Measurements from ENCODE around the gene PRR33.

Gene PRR33

DNA sequence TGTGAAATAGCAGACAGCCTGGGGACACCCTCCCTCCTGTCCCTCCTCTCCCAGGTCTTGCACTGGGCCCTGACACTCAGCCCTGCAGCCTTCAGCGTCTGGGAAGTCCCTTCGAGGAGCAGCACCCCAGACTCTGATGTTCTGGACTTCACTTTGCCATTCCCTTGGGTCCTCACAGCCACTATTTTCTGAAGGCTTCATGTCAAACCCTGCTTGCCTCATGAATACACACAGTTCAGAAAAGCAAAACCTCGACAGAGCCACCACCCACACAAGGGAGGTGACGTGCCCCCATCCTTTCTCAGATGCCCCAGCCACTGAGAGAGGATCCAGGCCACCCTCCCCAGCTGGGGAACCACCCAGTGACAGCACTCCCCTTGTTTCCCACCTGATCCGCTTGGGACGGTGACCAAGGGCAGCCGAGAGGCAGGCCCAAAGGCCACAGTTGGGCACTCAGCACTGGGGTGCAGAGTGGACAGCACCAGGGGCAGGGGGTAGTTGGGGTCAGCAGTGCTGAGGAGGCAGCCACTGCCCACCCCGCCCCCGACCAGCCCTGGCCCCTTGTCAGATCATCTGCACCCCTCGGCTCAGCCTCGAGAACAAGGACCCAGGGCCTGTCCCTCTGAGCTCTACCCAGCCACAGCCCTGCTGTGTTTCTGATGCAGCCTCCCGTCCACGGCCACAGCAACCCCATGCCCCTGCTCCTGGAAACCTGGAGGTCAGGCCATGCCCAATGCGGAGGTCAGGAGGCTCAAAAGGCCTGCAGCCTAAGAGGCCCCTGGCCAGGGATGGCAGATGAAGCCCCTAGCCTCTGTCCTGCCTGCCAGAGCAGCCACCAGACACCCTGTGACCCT, 24.7 kb upstream of the PRR33 start:
- no peak for DNase-seq

DNA sequence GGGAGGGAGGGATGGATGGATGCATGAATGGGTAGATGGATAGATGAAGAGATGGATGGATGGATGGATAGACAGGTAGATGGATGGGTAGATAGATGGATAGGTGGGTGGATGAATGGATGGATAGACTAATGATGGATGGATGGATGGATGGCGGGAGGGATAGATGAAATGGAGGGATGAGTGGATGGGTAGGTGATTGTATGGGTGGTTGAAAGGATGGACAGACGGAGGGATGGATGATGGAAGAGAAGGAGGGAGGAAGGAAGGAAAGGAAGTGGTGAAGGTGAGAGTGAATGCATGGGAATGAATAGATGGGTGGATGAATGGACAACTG, 24.1 kb upstream of the PRR33 start:
- no peak for DNase-seq

DNA sequence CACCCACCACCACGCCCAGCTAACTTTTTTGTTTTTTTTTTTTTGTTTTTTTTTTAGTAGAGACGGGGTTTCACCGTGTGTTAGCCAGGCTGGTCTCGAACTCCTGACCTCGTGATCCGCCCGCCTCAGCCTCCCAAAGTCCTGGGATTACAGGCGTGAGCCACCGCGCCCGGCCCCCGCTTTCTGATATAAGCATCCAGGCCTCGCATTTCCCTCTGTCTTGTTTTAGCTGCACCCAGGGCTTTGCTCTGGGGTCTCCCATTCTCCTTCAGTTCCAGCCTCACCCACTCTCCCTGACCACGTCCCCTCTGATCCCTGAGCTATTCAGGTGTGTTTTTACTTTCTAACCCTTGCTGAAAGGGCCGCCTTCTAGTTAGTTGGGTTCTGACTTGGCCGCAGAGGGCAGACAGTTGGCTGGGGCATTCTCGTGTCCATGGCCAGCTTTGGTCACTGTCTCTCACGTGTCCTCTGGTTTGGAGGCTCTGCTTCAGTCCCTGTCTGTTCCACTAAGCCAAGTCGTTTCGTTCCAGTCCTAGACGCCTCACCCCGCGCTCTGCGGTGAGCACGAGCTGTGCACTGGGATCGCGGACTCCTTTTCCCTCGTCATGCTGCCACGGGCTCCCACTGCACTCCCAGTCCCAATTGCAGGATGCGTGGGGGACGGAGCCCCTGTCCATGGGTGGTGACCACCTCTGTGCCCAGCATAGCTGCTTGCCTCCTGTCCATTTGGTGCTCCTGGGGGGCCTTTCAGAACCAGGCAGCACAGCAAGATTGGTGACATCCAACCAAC, 21.8 kb upstream of the PRR33 start:
- DNase-seq = no peak

DNA sequence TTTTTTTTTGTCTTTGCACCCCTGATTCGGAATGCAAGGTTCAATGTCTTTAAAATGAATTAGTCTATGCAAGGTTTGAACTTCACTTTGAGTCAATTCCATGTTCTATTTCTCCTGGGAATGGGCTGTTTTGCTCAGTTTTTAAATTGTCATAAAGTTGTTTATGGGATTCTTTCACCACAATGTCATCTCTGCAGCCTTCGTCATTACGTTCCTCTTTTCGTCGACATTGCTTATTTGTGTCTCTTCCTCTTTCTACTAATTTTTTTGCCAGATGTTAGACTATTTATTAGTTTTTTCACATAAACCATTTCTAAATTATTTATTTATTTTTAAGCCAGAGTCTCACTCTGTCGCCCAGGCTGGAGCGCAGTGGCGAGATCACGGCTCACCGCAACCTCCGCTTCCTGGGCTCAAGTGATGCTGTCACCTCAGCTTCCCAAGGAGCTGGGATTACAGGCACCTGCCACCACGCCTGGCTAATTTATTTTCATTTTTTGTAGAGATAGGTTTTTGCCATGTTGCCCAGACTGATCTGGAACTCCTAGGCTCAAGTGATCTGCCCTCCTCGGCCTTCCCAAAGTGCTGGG, 20.7 kb upstream of the PRR33 start:
- no peak for DNase-seq

DNA sequence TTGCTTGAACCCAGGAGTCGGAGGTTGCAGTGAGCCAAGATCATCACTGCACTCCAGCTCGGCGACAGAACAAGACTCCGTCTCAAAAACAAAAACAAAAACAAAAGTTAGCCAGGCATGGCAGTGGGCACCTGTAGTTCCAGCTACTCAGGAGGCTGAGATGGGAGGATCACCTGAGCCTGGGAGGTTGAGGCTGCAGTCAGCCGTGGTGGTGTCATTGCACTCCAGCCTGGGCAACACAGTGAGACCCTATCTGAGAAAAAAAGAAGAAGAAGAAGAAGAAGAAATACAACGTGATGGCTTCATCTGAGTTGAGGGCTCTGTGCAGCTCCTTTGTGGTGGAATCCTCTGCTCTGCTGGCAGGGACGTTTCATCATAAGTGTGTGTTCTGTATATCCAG, 17.8 kb upstream of the PRR33 start:
- DNase-seq = no peak

DNA sequence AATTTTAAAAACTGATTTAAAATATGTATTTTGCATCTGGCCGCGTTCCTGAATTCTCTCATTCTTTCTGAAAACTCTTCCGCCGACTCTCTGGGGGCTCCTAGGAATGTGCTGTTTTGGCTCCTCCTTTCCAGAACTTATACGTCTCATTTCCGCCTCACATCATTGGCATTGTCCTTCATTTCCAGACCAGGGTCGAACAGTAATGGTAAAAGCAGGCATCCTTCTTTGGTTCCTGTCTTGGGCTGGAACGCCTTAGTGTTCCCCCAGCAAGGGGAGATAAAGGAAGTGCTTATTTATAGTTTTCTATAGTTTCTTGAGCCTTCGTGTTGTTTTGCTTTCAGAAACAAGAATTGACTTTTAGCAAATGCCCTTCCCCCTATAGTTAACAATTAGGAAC, 16.9 kb upstream of the PRR33 start:
- DNase-seq = no peak

DNA sequence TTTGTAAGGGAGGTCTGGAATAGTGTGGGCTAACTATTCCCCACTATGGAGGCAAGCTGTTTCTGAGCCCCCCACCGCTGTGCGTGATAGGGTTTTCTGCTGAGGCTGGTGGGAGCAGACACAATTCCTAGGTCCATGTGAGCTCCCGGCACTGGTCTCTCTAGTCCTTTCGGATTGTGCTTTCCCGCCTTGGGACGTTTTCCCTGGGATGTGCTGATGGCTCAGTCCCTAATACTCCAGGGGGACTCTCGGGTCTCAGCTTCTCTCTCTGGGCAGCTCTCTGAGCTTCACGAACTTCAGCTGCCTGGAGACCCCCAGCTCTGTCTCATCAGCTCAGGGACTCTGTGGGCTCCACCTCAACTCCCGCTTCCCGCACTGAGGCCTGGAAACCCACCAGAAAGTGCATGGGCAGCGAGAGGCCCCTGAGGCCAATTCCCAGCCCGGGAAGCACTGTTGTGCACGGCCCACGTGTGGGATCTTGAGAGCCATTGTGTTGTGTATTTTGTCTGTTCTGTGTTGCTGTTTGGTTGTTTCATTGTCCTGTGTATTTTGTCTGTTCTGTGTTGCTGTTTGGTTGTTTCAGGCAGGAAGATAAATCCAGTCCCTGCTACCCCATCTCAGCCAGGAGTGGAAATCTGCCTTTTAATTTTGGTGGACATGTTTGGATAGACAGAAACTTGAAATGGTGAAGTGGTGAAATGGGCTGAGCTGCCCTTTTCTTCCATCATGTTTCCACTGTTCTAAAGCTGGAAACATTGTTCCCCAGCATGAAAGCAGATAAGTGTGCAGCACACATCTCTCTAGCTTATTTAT, 15.1 kb upstream of the PRR33 start:
- no peak for DNase-seq

DNA sequence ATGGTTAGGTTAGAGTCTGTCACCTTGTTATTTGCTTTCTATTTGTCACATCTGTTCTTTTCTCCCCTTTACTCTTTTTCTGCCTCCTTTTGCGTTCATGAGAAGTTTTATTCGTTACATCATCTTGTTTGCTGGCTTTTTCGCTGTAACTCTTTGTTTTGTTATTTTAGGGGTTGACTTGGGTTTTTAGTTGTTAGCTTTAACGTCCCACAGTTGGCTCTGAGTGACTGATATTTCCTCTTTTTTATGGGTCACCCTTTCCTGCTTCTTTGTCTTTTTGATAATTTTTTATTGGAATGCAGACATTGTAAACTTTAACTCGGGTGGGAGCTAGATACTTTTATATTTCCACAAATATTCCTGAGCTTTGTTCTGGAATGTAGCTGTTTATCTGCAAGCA, 14.5 kb upstream of the PRR33 start:
- no peak for DNase-seq

DNA sequence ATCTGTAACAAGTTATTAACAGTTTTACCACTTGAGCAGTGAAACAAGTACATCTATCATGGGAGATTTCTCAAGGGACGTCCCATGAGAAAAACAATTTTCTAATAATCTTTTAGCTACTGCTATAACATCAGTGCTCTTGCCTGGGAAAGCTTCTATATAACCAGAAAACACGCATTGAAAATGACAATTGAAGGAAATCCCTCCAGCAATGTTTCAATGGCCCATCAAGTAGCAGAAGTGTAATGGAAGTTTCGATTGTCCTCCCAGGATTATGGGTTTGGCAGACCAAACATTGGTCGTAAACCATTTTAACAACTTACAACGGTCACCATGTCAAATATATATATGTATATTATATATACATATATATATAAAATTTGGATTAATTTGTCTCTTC, 8.0 kb upstream of the PRR33 start:
- no peak for DNase-seq

DNA sequence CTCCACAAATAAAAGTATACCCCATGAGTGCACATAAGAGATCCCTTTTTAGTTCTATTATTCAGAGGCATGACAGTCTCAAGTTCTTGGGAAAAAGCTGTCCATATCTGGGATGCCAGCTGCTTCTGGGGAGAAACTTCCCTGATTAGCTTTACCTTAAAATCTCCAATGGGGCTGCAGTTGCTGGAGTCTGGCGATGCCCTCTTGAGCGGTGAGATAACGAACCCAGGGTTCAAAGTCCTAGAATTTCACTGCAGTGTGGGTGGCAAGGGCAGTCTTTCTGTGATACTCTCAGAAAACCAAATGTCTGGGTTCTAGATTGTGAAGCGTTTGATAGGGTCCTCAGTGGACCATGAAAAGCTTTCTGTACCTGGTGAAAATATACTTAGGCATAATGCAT, 7.4 kb upstream of the PRR33 start:
- DNase-seq = no peak

DNA sequence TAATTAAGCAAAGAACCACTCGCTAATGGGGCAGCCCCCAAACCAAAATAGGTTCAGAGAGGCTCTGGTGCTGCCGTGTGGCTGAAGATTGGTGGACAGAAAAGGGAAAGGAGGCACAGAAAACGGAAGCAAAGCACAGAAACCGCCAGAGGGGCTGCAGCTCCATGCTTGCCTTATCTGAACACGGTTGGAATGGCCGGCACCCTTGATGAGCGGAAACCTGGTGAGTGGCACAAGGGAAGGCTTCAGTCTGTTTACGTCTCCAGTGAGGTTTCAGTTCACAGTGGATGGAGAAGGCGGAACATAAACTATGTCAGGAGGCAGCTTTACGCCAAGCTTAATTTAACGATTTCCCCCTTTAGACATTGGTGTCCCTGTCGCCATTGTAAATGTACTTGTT, 5.2 kb upstream of the PRR33 start:
- no peak for DNase-seq

DNA sequence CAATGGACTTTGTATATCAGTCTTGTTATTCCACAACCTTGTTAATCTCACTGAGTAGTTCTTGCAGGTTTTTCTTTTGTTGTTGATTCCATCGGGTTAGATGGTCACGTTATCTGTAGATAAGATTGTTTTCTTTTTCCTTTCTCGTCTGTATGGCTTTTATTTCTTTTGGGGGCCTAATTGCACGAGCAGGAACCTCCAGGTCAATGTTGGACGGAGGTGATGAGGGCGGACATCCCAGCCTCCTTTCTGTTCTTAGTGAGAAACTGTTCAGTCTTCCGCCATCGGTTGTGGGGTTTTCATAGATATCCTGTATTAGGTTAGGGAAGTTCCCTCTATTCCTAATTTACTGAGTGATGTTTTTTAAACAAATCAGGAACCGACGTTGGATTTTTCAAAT, 4.8 kb upstream of the PRR33 start:
- DNase-seq = no peak

DNA sequence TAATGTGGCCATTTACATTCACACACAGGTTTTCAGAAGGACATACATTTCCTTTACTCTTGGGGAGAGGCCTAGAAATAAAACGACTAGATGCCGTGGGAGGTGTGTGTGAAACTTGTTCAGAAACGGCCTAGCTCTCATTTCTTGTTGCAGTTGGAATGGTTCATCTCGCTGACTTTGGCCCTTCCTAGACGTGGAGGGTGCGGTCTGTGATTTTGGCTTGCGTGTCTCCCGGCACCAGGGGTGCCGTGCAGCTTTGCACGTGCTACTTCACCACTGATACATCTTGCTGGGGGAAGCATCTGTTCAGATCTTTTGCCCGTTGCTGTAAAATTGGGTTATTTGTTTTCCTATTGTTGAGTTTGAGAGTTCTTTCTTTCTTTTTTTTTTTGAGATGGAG, 3.1 kb upstream of the PRR33 start:
- DNase-seq = no peak

DNA sequence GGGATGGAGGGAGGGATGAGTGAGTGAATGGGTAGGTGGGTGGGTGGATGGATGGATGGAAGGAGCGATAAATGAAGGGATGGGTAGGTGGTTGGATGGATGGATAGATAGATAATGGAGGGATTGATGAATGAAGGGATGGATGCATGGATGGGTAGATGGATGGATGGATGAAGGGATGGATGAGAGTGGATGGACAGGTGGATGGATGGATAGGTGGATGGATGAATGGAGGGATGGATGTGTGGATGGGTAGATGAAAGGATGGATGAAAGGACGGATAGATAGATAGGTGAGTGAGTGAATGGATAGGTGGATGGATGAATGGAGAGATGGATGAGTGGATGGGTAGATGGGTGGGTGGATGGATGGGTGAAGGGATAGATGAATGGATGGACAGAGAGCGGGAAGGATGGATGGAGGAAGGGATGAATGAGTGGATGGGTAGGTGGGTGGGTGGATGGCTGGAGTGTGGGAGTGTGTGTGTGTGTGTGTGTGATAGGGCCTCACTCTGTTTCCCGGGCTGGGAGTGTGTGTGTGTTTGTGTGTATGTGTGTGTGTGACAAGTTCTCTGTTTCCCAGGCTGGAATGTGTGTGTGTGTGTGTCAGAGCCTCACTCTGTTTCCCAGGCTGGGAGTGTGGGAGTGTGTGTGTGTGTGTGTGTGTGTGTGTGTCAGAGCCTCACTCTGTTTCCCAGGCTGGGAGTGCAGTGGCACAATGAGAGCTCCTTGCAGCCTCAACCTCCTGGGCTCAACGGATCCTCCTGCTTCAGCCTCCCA, 2.1 kb upstream of the PRR33 start:
- no peak for DNase-seq

DNA sequence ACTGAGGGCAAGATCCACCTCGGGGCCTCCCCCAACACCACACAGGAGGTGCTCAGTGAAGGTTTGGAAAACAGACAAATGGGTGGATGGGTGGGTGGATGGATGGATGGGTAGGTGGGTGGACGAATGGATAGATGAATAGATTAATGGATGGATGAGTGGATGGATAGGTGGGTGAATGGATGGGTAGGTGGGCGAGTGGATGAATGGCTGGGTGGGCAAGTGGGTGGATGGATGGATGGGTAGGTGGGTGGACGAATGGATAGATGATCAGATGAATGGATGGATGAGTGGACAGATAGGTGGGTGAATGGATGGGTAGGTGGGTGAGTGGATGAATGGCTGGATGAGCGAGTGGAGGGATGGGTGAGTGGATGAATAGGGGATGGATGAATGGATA, 863 bp upstream of the PRR33 start:
- DNase-seq = no peak

DNA sequence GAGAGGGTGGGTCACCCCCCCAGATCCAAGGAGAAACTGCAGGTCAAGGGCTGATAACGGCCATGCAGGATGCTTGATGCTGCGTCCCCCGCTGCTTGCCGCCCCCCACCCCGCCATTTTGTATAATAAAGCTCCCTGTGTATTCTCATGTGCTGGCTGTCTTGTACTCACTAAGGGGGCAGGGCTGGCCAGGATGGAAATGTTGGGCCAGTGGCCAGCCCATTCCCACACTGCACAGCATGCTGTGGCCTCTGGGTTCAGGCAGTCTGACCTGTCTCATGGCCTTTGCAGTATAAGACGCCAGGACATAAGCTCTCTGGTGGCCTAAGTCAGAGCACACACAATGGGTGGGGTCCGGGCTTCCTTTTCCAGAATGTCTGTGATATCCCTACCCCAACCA, 421 bp upstream of the PRR33 start:
- DNase-seq = no peak

DNA sequence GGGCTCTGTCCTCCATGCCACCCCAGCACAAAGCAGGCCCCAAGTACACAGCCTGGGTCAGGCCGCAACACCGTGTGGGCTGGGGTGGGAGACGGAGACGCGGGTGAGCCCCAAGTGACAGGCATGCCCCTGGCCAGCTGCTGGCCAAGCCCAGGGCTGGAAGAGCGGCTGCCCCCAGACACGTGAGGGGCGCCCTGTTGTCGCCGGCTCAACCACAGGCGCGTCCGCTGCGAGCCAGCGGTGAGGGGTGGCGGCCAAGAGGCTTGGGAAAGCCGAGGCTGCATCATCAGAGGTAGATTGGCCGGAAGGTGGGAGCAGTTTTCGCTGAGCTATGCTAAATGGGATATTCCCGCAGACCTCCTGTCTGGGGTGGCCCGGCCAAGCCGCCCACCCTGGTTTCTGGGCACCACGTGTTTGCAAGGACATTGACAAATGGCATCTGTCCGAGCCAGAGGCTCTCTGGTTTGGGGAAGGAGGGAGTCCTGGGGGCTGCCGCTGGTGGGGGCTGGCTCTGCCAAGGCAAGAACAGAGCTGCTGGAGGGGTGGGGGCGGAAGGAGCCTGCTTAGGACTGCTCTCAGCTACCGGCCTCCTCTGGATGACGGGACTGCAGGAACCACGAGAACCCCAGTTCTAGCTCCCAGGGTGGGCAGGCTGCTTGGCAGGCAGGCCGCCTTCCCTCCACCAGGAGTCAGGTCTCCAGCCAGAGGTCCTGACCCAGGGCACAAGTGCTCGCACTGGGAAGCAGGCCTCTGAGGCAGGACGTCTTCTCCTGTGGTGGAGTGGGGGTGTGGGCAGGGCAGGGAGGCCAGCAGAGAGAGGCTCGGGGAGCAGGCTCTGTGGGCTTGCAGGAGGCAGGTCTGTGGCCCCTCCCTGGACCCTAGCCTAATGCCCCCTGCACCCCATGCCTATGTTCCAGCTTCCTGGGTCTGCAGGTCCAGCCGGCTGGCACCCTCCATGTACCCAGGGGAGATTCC, 552 bp downstream of the PRR33 start:
- no peak for DNase-seq

DNA sequence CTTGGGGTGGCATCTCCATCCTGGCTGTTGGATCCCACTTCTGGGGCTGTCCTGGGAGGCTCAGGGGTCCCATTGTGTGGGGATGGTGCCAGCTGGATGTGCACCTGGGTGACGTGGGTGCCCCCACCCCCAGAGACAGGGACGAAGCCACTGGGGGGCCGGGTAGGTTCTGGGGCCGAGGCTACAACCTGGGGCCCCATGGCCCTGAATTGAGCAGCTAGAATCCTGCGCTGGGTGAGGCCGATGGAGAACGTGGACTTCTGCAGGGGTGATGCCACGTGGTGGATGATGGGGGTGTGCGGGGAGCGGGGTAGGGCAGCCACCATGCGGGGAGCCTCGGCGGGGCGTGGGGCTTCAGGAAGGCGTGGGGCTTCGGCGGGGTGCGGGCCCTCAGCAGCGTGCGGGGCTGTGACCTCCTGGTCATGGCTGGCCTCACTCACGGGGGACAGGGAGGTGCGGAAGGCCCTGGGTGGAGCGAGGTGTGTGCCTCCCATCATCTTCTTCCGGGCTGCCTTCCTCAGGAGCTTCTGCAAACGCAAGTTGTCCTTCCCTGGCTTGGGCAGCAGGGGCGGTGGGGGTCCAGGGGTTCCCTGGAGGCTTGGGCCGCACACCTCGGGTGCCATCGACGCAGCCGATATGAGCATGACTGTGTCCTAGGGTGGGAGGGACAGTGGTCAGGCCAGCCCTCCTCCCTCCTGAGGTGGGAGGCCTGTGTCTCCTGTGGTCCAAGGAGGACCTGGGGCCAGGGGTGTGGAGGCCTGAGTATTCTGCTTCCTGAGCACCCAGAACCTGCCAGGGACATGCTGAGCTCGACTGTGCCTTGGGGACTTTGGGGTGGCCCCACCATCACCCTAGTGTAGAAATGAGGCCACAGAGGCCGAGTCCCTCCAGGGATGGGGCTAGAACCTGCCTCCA, 1.5 kb downstream of the PRR33 start:
- no peak for DNase-seq

DNA sequence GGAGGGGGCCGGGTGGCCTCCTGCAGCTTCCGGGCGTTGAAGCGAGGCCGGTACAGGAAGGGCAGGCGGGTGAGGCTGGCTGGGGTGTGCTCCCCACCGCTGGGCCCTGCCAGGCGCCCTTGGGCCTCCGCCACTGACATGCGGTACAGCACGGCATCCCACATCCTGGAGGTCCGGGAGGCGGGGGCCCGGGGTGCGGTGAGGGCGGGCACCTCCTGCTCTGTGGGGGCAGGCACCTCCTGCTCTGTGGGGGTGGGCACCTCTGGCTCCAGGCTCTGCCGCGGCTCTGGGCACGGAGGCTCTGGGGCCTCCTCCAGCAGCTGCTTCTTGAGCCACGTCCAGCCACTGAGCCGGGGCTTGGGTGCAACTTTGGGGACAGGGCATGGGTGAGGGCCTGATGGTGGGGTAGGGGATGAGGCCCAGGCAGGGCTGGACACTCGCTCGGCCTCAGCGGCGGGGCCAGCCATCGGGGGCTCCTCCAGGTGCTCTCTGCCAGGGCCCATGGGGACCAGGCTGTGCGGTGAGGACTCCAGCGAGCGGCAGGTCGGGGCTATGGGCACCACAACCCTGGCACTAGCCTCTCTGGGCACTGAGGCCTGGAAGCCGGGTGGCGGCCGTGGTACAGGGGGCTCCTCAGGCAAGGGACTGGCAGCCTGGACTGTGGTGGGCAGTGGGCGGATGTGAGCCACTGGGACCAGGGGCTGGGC, 2.3 kb downstream of the PRR33 start:
- DNase-seq = no peak

DNA sequence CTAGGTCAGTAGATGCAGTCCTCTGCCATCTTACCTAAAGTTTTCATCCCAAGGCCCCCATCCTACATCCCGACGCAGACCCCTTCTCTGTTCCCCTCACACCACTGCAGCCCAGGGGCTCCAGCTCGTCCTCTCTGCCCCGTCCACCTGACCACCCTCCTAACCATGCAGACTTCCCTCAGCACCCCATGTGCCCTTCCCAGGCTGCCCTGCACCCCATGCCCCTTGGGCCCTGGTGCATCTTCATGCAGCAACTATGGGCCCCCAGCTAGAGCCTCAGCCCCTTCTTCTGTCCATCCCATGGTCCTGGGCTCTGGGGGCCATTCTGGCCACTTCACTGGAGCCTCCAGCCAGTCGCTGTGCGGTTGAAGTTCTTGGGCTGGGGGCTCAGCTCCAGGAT, 2.9 kb downstream of the PRR33 start:
- DNase-seq = no peak
